GM12873 (cell line): ENCODE measurements around the gene FLAD1.

Source experiments
- TF ChIP-seq, protein P1 (sequence below): IDR thresholded peaks from 2 replicates; pipeline ENCODE4 v1.5.1; 2012; ENCODE audit warnings: low read depth, mild to moderate bottlenecking, moderate library complexity, low read length, control low read depth; ENCODE audit not compliant: insufficient read depth; ENCODE audit errors: missing control alignments

Gene FLAD1

DNA sequence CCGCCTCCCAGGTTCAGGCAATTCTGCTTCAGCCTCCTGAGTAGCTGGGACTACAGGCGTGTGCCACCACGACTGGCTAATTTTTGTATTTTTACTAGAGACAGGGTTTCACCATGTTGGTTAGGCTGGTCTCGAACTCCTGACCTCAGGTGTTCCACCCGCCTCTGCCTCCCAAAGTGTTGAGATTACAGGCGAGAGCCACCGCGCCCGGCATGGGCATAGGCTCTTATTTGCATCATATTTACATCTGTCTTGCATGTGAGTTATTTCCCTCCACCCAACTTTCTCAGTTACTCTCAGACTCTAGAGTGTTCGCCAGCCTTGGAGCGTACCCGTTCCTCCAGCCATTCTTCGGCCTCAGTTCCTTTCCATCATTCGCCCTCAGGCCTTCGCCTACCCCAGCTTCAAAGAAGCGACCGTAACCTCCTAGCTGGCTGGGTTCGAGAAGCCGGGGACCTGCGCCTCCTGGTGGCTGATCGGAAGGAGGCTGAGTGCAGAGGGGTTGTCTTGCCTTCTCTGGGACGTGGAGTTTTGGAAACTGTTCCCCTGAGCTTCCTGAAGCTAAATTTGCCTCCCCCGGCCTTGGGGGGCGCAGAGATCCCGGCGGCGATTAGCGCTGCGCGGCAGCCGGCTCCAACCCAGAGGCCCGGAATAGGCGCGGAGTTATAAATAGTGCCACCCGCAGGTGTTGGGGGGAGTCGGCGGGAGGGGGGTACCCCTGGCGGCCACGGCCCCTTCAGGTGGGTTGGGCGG, 15.8 kb downstream of the FLAD1 start:
- TF ChIP-seq, protein P1, sequence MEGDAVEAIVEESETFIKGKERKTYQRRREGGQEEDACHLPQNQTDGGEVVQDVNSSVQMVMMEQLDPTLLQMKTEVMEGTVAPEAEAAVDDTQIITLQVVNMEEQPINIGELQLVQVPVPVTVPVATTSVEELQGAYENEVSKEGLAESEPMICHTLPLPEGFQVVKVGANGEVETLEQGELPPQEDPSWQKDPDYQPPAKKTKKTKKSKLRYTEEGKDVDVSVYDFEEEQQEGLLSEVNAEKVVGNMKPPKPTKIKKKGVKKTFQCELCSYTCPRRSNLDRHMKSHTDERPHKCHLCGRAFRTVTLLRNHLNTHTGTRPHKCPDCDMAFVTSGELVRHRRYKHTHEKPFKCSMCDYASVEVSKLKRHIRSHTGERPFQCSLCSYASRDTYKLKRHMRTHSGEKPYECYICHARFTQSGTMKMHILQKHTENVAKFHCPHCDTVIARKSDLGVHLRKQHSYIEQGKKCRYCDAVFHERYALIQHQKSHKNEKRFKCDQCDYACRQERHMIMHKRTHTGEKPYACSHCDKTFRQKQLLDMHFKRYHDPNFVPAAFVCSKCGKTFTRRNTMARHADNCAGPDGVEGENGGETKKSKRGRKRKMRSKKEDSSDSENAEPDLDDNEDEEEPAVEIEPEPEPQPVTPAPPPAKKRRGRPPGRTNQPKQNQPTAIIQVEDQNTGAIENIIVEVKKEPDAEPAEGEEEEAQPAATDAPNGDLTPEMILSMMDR, result peak; percentile 97

DNA sequence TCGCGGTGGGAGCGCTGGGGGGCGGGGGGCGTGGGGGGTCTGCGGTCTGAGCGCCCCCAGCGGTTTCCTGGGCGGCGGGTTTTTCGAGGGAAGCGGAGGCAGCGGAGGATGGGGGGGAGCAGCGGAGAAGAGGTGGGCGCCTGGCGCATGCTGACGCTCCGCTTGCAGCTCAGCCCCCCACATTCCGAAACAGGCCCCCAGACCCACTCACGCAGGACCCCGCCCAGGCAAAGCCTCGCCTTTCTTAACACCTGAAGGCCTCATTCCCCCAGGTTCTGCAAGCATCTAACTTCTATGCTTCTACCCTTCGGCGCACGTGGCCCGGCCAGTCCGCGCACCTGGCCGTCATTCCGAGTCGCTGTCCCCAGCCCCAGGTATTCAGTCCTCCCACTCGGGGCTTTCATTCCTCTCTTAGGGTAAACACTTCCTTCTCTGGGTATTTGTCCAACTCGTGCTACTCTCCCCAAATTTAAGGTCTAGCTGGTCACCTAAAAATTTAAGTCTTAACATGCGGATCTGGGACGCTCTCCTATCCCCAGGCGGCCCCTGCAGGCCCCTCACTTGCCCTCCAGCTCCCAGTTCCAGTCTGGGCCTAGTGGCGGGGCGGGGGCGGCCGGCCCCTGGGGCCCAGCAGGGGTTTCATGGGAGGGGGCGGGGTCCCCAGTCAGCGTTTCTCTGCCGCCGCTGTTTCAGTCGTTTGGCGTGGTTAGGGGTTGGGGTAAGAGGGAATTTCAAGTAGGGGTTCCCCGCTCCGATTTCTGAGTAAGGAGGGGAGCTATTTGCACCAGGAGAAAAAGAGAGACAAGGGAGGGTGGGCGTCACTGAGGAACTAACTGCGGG, 16.6 kb downstream of the FLAD1 start:
- TF ChIP-seq, protein P1, result no peak

DNA sequence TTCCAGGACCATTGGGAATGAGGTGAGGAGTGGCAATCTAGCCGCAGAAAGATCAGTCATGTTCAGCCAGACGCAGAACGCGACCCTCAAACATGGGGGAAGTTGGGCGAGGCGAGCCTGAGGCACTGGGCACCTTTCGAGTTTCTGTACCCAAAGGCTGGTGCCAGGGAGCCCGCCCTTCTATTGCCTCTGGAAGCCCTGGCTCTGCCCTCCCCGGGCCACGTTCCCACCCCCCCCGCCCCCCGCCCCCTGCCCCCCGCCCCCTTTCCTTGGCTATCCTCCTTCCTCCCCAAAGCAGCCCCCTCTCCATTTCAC, 17.2 kb downstream of the FLAD1 start:
- TF ChIP-seq, protein P1, result no peak

DNA sequence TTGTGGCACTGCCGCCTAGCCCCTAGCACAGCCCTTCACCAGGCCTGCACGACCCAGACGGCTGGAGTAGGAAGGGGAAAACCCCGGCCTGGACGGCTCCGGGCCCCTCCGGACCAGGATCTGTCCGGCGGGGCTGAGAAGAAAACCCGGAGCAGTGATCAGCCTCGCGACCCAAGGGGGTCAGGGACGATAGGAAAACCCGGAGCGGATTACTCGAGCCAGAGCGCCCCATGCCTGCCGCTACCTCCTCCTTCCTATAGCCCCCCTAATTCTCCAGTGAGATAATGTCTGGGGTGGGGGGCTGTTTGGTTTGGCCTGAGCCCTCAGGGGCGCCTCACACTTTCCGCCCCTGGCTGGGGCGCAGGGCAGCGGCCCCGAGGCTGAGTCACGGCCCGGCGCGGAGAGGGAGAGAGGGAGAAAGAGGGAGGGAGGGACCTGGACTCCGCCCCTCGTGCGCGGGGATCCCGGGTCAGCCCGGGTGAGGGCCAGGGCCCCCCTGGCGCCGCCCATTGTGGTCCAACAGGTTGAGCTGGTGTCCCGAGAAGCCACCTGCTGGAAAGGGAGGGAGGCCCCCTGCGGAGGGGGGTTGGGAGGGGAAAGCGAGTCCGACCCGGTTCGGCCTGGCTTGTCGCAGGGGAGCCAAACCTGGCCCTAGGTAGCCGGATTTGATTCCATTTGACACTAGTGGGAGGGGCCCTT, 17.7 kb downstream of the FLAD1 start:
- TF ChIP-seq, protein P1, result peak; percentile 1

DNA sequence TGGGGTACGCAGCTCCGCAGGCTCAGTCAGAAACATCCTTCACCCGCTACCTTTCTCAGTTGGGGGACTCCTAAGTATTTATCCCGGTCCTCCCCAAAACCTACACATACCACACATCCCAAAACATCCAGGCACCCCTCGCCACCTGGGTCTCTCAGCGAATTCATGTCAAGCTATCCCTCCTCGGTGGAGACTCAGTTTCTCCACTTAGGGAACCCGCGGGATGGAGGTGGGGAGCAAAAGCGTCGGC, 18.2 kb downstream of the FLAD1 start:
- TF ChIP-seq, protein P1, result no peak

DNA sequence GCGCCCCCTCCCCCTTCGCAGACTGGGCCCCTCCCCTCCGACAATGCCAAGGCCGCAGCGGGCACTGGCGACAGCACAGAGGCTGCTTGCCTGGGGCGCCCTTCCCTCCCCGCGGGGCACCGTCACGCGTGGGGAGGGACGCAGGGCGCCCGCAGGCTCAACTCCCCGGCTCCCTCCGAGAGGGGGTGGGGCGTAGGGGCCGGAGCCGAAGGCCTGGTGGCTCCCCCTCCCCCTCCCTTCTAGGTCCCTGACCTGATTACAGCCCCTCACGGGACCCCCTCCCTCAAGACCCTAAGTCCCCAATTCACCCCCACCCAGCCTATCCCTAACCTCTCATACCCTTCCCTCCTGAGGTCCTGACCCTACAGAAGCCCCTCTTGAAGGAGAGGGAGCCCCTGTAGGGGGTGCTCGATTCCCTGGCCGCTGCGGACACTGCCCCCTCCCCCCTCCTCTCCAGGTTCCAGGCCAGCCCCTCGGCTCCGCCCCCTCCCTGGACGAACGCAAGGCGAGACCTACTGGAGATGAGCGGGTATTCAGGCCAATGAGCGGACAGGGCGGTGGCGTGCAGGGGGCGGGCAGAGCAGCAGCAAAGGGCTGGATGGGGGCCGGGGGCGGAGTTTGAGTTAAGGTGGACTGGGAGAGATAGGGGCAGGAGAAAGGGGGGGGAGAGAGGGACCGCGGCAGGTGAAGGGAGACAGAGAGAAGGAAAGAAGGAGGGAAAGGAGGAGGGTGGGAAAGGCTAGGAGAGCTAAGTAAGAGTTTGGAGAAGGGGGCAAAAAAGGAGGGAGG, 18.7 kb downstream of the FLAD1 start:
- TF ChIP-seq, protein P1, result peak; percentile 43
